HG03571 (cell line): ENCODE data around the gene MBTPS1.

Experiments
- ATAC-seq: cut with Tn5 transposase; IDR thresholded peaks from one replicate; pipeline ENCODE4 v1.9.1; 2021; ENCODE audit not compliant: unreplicated experiment

MBTPS1 gene

GRCh38 chr16:84080378-84080777, 36.4 kb downstream of the MBTPS1 start:
- ATAC-seq, result no peak

GRCh38 chr16:84079664-84080063, 37.1 kb downstream of the MBTPS1 start:
- no peak for ATAC-seq

GRCh38 chr16:84075376-84075775, 41.4 kb downstream of the MBTPS1 start:
- ATAC-seq, result no peak

- ATAC-seq, result no peak
Observed at GRCh38 chr16:84074721-84075120, 42.0 kb downstream of the MBTPS1 start.

- ATAC-seq, result no peak
Observed at GRCh38 chr16:84072014-84072413, 44.7 kb downstream of the MBTPS1 start.

- no peak for ATAC-seq
Observed at GRCh38 chr16:84071121-84071520, 45.6 kb downstream of the MBTPS1 start.

- ATAC-seq, result no peak
Observed at GRCh38 chr16:84069540-84069939, 47.2 kb downstream of the MBTPS1 start.

GRCh38 chr16:84068783-84069462, 47.8 kb downstream of the MBTPS1 start:
- no peak for ATAC-seq

- no peak for ATAC-seq
Observed at GRCh38 chr16:84068041-84068440, 48.7 kb downstream of the MBTPS1 start.

- ATAC-seq, result no peak
Observed at GRCh38 chr16:84067640-84068039, 49.1 kb downstream of the MBTPS1 start.

GRCh38 chr16:84065536-84066132, 51.1 kb downstream of the MBTPS1 start:
- ATAC-seq, result no peak

- ATAC-seq, result no peak
Observed at GRCh38 chr16:84063980-84064379, 52.8 kb downstream of the MBTPS1 start.

- ATAC-seq, result no peak
Observed at GRCh38 chr16:84062734-84063640, 53.8 kb downstream of the MBTPS1 start.

GRCh38 chr16:84061236-84061819, 55.4 kb downstream of the MBTPS1 start:
- no peak for ATAC-seq

- ATAC-seq, result no peak
Observed at GRCh38 chr16:84059946-84060901, 56.5 kb downstream of the MBTPS1 start.

GRCh38 chr16:84059111-84059510, 57.6 kb downstream of the MBTPS1 start:
- no peak for ATAC-seq

- ATAC-seq, result no peak
Observed at GRCh38 chr16:84058664-84059063, 58.1 kb downstream of the MBTPS1 start.

- no peak for ATAC-seq
Observed at GRCh38 chr16:84058211-84058610, 58.5 kb downstream of the MBTPS1 start.

- no peak for ATAC-seq
Observed at GRCh38 chr16:84056933-84057332, 59.8 kb downstream of the MBTPS1 start.
